WI38 (cell line): ENCODE measurements around the gene NMT2.

Source experiments
- H3K4me3 ChIP-seq: 2 replicates; pipeline ENCODE4 v1.5.1; 2011; ENCODE audit warnings: low read depth, mild to moderate bottlenecking, control low read depth, low read length
- CTCF ChIP-seq: IDR thresholded peaks from 2 replicates; pipeline ENCODE4 v1.5.1; 2012; ENCODE audit warnings: low read depth, mild to moderate bottlenecking, control low read depth, low read length

NMT2 gene

GRCh38 chr10:15112657-15113056 is 55.8 kb downstream of the NMT2 start:
- H3K4me3 ChIP-seq: no peak overlapping the region
- TF ChIP-seq CTCF: no peak

GRCh38 chr10:15106352-15107013 is 62.0 kb downstream of the NMT2 start:
- peak; percentile 87 for TF ChIP-seq CTCF
- no peak overlapping the region for H3K4me3 ChIP-seq

- TF ChIP-seq CTCF: no peak
Measured at GRCh38 chr10:15103513-15103912, 65.0 kb downstream of the NMT2 start.

GRCh38 chr10:15099886-15100285 is 68.6 kb downstream of the NMT2 start:
- no peak overlapping the region for H3K4me3 ChIP-seq
- no peak for TF ChIP-seq CTCF

More at GRCh38 chr10:15103513-15103912, 65.0 kb downstream of the NMT2 start:
- H3K4me3 ChIP-seq: no peak overlapping the region

GRCh38 chr10:15097011-15097812 is 71.3 kb downstream of the NMT2 start, which contains the start of gene RPP38:
RPP38 (plus strand) TSS chr10:15097355; CDS start chr10:15103315, 5,960 bp downstream.
- peak within 1 kb of the TSS; percentile 87 for H3K4me3 ChIP-seq
- TF ChIP-seq CTCF: no peak

GRCh38 chr10:15096661-15097010 is 71.9 kb downstream of the NMT2 start:
- TF ChIP-seq CTCF: no peak
- peak overlapping the region; percentile 87 for H3K4me3 ChIP-seq

- no peak for TF ChIP-seq CTCF
- H3K4me3 ChIP-seq: no peak overlapping the region
Measured at GRCh38 chr10:15092855-15093408, 75.6 kb downstream of the NMT2 start.
